Measurements from ENCODE around the gene CMTM7. TPM values are rescaled to one million over a fixed set of nuclear protein-coding genes. Genes with fewer than 3 reads are reported as not detected.

Gene CMTM7
- total and polyA plus RNA-seq, 2 of the 8 experiments (the other 6 are each of a cell fraction or from before 2014, with no cell fraction given): 33.3 to 65.8 TPM

DNA sequence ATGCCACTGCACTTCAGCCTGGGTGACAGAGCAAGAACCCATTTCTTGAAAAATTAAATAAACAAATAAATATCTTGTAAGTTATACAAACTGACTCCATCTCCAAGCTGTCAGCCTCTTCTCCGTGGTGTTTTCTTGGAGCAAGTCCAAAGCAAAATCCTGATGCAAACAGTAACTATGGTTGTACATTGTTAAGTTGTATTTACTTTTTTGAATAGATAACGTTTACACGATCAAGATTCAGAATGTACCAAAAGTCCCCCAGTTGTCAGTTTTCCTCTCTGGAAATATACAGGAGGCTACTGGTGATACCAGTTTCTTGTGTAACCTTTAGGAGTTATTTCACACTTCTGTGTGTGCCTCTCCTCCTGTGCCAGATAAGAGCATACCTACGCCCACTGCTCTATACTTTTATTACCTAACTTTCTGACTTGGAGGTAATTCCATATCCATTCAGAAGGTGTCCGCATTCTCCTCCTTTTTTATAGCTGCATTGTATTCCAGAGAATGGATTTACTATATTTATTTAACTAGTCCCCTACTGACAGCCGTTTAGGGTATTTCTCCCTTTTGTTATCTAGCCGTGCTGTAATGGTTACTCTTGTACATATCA is 14.2 kb downstream of the CMTM7 start:
- peaks cover 4% of the 10 kb centered on the region for H3K79me1 ChIP-seq (ENCODE audit: low read depth, low read length)
- H4K91ac ChIP-seq (replicated peaks; ENCODE audit: insufficient read length, low read length): no peak overlapping the region
- no peaks in the 10 kb centered on the region for H4K20me1 ChIP-seq (replicated peaks in 1 of 2; ENCODE audit: control insufficient read depth in 1 of 2, insufficient read depth in 2 of 2, low read length in 2 of 2)
- no peak overlapping the region for H3K23ac ChIP-seq (ENCODE audit: insufficient read length)
- H2BK120ac ChIP-seq (replicated peaks; ENCODE audit: low read depth, low read length): no peak overlapping the region
- no peak overlapping the region for H3K4me3 ChIP-seq (ENCODE audit: extremely low read depth in 1 of 4, insufficient read depth in 2 of 4, low read depth in 3 of 4, low read length in 4 of 4)
- no peak overlapping the region for H2BK15ac ChIP-seq (ENCODE audit: low read length)
- H2AFZ ChIP-seq (ENCODE audit: low read length): no peak overlapping the region
- no peak overlapping the region for H3K4me2 ChIP-seq (ENCODE audit: insufficient read depth in 1 of 2, low read depth in 2 of 2, low read length in 2 of 2)
- no peak overlapping the region for H4K5ac ChIP-seq (ENCODE audit: insufficient read length, low read depth, low read length)
- H3K23me2 ChIP-seq (ENCODE audit: low read depth, low read length): no peaks in the 10 kb centered on the region; the same call in 1 of the 2 replicates
- no peak overlapping the region for H2BK20ac ChIP-seq (ENCODE audit: low read length)
- H3K27me3 ChIP-seq (replicated peaks in 1 of 4; ENCODE audit: control insufficient read depth in 3 of 4, extremely low read depth in 1 of 4, insufficient read depth in 3 of 4, low read length in 3 of 4): no peaks in the 10 kb centered on the region
- no peak overlapping the region for H3K27ac ChIP-seq (ENCODE audit: low read depth, low read length)
- no peak overlapping the region for H3K4ac ChIP-seq (replicated peaks; ENCODE audit: insufficient read length, low read depth, low read length)
- H3K14ac ChIP-seq (ENCODE audit: insufficient read length): no peak overlapping the region
- no peaks in the 10 kb centered on the region for H3K9me3 ChIP-seq (ENCODE audit: insufficient read depth in 2 of 2, low read depth in 1 of 2, low read length in 1 of 2)
- H3K56ac ChIP-seq (replicated peaks; ENCODE audit: insufficient read length, low read depth, low read length): no peak overlapping the region
- H2BK5ac ChIP-seq (ENCODE audit: low read depth, low read length): no peak overlapping the region
- no peak for FAIRE-seq
- no peaks in the 10 kb centered on the region; a peak in 1 of 8 replicates for H3K36me3 ChIP-seq (ENCODE audit: control insufficient read depth in 2 of 4, insufficient read depth in 4 of 4, low read length in 3 of 4)
- POLR2A ChIA-PET (ENCODE audit: partially characterized antibody): interaction anchor here (2.1 kb wide), 1 partner anchor 9 kb away, joined by 5 read pairs; no protein-coding TSS in a partner anchor
- no peak for DNase-seq (ENCODE audit: low read depth in 1 of 2, low spot score in 2 of 2)
- H2BK12ac ChIP-seq (ENCODE audit: low read depth, low read length): no peak overlapping the region
- H3K79me2 ChIP-seq (ENCODE audit: control insufficient read depth in 1 of 2, insufficient read depth in 2 of 2, low read length in 2 of 2): peaks cover 0 to 20% of the 10 kb centered on the region in 2 experiments; a peak in 2 of 4 replicates
- no peak overlapping the region for H2AK5ac ChIP-seq (ENCODE audit: low read depth, low read length)
- 78% methylated on average over 7 of the region's 7 CpGs; no CpG with 5 or more reads in 1 of the 2 experiments for WGBS, 2 experiments (ENCODE audit: extremely low coverage in 1 of 2, insufficient coverage in 1 of 2, insufficient read length in 1 of 2, insufficient replicate concordance in 2 of 2, low coverage in 1 of 2, low lambda C conversion rate in 2 of 2, missing lambda C conversion rate in 1 of 2)
- H4K8ac ChIP-seq (ENCODE audit: extremely low read depth, insufficient read depth, low read length): no peak overlapping the region
- CTCF ChIA-PET (ENCODE audit: partially characterized antibody): interaction anchor here (0.7 to 1.8 kb wide), 9 partner anchors 8 to 228 kb away, joined by 3 to 6 read pairs (median 4); partner anchors contain the start of gene CMTM7
- H3K18ac ChIP-seq (ENCODE audit: extremely low read depth, low read length): no peak overlapping the region
- peaks cover 2 to 19% (median 13%) of the 10 kb centered on the region in 4 experiments; a peak in 6 of 7 replicates for H3K4me1 ChIP-seq (replicated peaks in 1 of 4; ENCODE audit: control insufficient read depth in 3 of 4, insufficient read depth in 4 of 4, low read length in 3 of 4)
- no peak overlapping the region for H3K9ac ChIP-seq (replicated peaks in 1 of 4; ENCODE audit: extremely low read depth in 1 of 4, low read depth in 3 of 4, low read length in 3 of 4)
- TF ChIP-seq CREB1 (IDR thresholded peaks at IDR 0.05) (no peak), CBX5 (IDR thresholded peaks at IDR 0.05; ENCODE audit: low read depth, low read length) (no peak), POLR2AphosphoS5 (IDR thresholded peaks at IDR 0.05; ENCODE audit: low read depth, low read length) (no peak), SP2 (IDR thresholded peaks at IDR 0.05; ENCODE audit: low read length) (no peak), YY1 (IDR thresholded peaks at IDR 0.05; ENCODE audit: low read depth, low read length) (no peak), TBP (IDR thresholded peaks at IDR 0.05; ENCODE audit: low read depth, low read length) (no peak), PHF8 (conservative IDR thresholded peaks at IDR 0.05; ENCODE audit: low read depth, low read length) (no peak), SAP30 (IDR thresholded peaks at IDR 0.05; ENCODE audit: insufficient read depth, insufficient replicate concordance, low read length) (no peak), CHD1 (IDR thresholded peaks at IDR 0.05; ENCODE audit: low read depth, low read length) (no peak), CEBPB (IDR thresholded peaks at IDR 0.05; ENCODE audit: low read depth, low read length) (no peak), RFX5 (IDR thresholded peaks at IDR 0.05; ENCODE audit: borderline replicate concordance, low read depth, low read length) (no peak)
- TF ChIP-seq, protein P1, sequence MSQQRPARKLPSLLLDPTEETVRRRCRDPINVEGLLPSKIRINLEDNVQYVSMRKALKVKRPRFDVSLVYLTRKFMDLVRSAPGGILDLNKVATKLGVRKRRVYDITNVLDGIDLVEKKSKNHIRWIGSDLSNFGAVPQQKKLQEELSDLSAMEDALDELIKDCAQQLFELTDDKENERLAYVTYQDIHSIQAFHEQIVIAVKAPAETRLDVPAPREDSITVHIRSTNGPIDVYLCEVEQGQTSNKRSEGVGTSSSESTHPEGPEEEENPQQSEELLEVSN (IDR thresholded peaks at IDR 0.05): no peak
